Measurements from ENCODE around the gene TACC2.
A peak's percentile ranks its signal among the peaks of the same experiment; 100 is the strongest.
"Not testable (repeated sequence)": the region's sequence is repeated elsewhere in the genome, so short reads cannot be mapped to it uniquely, and the experiment has no call there.

The TACC2 gene

DNA sequence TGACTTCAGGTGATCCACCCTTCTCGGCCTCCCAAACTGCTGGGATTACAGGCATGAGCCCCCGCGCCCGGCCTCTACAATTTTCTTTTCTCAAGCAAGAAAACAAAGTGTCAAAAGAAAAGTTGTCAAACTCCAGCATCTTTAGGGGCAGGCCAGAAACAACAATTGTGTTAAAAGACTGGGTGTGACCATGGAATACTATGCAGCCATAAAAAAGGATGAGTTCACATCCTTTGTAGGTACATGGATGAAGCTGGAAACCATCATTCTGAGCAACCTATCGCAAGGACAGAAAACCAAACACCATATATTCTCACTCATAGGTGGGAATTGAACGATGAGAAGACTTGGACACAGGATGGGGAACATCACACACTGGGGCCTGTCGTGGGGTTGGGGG lies 34.3 kb downstream of the TACC2 start:
- DNase-seq (ENCODE audit: low spot score): not testable (repeated sequence)

DNA sequence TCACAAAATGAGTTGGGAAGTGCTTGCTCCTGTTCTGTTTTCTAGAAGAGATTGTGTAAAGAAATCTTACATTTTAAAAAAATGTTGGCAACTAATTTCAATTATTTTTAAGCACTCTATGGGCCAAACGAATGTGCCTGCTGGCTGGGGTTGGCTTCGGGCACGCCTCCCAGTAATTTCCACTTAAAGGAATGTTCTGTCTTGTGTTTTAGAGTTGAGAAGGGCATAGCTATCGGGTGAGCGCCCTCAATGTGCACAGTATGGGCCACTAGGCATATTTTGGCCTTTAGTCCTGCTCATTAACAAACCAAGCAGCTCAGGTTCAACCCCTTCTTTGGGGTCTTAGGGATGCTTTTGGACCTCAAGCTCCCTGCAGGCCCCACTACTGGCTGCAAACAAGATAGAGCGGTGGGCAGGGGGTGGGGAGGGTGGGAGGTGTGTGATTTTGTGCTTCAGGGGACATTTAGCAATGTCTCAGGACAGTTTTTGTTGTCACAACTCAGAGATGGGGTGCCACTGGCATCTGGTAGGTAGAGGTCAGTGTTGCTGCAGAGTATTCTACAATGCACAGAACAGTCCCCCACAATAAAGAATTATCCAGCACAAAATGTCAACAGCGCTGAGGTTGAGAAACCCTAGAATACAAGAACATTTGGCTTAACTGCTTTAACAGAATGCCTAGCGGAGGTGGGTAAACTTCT lies 40.7 kb downstream of the TACC2 start:
- DNase-seq (ENCODE audit: low spot score): no peak

DNA sequence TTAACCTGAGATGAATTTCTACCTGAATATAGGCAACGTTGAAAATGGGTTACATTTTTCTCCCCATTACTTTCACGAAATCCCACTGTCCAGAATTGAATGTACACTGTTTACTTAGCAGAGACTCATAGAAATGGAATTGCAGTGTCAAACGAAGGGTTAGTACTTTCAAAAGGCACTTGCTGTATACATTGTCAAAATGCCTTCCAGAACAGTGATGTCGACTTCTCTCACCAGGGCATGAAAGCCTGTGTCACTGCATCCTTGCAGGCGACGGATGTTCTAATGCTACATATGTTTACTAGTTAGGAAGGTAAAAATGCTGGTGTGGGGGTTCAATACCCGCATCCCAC lies 41.2 kb downstream of the TACC2 start:
- DNase-seq (ENCODE audit: low spot score): no peak

DNA sequence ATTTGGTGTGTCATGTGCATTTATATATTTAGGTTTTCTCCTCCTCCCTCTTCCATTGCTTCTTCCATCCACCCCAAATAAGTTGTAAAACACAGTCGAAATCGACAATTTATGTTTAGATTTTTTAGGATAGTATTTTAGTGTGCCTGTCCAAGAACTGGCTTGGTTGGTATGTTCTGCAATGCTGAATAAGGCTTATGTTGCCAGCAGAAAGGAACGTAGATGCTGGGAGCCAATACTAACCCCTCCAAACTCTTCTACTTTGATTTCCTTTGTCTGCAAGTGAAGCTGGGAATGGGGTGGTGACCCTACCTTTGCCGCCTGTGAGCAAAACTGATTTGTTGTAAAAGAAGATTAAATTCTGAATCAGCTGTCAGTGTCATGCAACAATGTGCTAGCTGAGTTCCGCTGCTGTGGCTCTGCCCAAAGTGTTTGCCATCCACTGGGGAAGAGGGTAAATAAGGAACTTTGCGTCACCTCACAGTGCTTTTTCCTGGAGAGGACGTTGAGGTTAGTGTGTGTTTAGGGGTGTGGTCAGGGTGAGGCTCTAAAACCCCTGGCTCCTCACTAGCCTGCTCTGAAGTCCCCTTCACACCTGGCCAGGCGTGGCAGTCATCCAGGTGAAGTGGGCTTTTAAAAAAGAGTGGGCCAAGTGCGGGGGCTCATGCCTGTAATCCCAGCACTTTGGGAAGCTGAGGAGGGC lies 44.4 kb downstream of the TACC2 start:
- DNase-seq (ENCODE audit: low spot score): no peak

DNA sequence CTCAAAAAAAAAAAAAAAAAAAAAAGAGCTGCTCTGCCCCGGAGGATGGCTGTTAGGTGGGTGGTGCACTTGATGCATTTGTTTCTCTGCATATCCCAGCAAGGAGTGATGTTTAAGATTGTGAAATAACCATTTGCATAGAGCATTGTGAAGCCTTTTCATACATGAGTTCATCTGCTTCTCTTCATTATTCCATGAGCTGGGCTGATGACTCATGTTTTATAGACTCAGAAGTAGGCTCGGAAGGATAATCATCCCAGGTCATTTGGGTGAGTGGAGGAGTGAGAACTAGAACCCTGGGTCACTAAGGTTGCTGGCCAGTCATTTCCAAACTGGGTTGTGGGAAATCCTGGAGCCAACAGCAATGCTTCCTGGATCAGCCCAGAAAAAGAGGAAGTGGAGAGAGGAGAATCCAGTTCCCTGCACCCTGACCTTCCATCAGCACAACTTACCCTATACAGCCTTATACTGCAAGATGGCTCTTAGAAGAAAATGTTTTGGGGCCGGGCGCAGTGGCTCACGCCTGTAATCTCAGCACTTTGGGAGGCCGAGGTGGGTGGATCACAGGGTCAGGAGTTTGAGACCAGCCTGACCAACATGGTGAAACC lies 45.3 kb downstream of the TACC2 start:
- DNase-seq (ENCODE audit: low spot score): peak; percentile 44

DNA sequence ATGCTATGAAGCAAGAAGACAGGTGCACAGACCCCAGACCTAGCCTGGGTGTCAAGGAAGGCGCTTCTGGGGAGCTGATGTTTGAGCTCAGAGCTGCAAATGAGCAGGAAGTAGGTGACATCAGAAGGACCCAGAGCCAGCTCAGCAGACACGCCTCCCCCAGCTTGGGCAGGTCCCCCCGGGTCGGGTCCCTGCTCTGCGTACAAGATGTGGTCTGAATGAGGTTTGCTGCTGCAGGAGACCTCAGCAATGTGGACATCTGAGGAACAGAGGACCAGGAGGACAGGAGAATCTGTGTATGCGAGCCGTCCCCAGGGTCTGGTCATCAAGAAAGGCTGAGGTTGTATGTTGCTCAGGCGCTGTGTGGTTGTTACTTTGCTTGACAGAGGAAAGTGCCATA lies 51.8 kb downstream of the TACC2 start:
- no peak for DNase-seq (ENCODE audit: low spot score)

DNA sequence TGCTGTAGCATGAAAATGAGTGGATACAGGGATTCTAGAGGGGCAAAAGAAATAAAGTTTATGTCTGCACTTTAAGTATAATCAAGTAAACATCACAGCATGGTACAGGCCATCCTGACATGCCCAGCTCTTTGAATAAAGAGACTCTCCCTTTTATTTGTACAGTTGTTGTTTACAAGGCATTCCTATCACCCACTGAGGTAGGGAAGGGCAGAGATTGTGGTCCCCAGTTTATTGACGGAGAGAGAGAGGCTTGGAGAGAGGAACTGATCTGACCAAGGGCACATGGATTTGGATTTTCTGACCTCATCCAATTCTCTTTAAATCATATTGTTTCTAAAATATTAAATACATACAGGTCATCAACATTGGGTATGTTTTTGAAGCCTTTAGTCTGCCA lies 53.9 kb downstream of the TACC2 start:
- no peak for DNase-seq (ENCODE audit: low spot score)

DNA sequence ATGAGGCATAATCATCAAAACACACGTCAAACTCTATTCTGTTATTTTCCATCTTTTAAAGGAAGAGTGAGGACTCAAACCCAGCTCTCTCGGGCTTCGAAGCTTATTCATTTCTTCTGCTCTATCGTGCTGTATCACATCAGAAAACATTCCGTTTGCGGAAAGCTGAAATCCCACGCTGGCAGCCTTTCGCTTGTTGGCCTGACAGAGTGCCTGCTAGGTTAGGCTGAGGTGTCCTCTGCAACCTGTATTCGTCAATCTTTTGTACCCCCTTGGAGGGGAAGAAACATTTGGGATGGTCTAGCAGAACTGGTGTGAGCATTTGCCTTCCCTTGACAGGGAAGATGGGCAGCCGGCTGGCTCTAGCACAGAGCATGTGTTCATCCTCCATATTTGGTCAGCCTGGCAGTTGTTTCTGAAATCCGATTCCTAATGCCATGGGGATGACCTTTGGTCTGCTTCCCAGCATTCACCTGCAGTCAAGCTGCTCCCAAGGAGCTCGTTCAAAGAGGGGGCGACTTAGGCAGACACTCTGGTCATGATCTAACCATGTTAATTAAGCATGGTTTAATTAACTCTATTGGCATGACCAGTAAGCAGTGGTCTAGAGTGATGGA lies 55.2 kb downstream of the TACC2 start:
- DNase-seq (ENCODE audit: low spot score): peak; percentile 44

DNA sequence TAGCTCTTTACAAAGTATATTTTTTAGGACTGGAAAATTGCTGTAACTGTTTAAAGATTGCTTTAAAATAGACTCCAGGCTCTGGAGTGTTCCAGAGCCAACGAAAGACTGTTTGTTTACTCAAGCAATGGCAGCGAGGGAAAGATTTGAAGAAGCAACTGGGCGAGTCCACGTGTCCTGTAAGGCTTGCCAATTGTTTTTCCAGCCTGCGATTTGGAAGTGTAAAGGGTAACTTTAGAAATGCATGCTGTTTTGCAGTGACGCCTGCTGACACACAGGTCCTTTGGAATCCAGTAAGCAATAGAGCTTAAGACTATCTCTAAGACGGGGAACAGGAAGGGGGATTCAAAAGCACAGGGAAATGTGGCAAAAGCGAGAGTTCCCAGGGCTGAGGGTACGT lies 55.8 kb downstream of the TACC2 start:
- no peak for DNase-seq (ENCODE audit: low spot score)

DNA sequence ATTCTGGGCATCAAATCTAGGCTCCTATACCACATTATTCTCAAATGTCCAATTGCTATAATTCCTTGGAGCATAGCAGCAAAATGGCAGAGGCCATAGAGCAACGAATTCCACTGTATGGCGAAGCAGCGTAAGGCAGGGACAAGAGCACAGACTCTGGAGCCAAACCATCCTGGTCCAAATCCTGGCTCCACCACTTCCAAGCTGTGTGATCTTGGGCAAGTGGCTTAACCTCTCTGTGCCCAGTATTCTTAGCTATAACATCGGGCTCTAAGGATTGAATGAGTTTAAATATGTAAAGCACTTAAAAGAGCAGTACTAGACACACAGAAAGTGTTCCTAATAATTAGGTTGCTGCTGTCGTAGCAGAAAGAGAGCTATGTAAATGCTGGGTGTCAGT lies 56.2 kb downstream of the TACC2 start:
- DNase-seq (ENCODE audit: low spot score): no peak

DNA sequence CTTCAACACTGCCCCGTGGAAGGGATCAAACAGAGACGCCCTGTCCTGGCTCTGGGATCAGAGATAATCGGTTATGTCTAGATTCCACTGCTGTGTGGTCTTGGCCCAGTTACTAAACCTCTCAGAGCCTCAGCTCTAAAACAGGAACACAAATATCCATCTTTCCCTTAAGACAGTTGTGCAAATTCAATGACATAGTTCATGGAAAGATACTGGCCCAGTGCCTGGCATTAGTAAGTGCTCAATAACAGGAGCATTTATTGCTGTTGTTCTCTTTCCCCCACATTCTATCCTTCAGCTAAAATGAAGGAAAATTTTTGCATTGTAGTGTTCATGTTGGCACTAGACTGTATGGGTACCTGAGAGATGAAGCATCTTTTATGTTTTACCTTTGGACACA lies 58.6 kb downstream of the TACC2 start:
- DNase-seq (ENCODE audit: low spot score): no peak

DNA sequence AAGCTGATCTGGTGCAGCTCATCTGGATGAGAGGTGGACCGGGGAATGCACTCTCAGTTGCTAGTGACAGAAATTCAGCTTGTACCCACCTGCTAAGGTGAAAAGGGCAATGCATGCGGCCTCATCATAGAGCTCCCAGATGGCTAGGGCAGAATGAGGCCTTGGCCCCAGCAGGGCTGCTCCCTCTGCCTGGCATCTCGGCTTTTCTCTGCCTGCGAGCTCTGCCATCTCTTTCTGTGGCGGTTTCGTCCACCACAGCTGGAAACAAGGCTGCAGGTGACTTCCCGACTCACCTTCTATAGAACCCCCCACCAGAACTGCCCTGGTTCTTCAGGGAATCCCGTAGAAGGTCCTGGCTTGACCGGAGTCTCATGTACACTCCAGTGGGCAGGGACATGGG lies 60.1 kb downstream of the TACC2 start:
- no peak for DNase-seq (ENCODE audit: low spot score)

DNA sequence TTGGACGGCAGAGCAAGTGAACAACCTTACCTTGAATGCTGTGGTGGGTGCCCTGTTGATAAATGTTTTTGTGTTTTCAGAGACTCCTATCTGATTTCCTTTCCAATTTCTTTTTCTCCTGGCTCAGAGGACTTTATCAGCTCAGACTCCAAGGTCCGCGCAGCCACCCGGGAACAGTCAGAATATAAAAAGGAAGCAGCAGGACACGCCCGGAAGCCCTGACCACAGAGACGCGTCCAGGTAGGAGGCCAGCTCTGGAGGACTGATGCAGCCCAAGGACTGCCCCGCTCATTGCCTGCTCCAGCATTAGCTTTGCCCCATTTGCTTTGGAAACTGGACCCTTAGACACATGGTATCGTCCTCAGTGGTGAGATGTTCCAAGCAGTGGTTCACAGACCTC lies 61.3 kb downstream of the TACC2 start:
- DNase-seq (ENCODE audit: low spot score): no peak

DNA sequence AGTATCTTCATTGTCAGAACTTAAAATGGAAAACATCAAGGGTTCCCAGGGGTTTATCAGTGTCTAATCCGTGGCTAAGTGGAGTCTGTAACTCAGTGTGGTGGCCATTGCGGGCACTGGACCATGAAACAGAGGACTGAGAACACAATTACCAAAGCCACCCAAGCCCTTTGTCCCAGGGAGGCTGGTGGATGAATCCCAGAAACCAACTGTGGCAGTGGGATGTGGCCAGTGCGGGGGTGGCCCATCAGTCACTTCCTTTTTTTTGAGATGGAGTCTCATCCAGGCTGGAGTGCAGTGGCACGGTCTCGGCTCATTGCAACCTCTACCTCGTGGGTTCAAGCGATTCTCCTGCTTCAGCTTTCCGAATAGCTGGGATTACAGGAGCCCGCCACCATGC lies 61.8 kb downstream of the TACC2 start:
- no peak for DNase-seq (ENCODE audit: low spot score)

DNA sequence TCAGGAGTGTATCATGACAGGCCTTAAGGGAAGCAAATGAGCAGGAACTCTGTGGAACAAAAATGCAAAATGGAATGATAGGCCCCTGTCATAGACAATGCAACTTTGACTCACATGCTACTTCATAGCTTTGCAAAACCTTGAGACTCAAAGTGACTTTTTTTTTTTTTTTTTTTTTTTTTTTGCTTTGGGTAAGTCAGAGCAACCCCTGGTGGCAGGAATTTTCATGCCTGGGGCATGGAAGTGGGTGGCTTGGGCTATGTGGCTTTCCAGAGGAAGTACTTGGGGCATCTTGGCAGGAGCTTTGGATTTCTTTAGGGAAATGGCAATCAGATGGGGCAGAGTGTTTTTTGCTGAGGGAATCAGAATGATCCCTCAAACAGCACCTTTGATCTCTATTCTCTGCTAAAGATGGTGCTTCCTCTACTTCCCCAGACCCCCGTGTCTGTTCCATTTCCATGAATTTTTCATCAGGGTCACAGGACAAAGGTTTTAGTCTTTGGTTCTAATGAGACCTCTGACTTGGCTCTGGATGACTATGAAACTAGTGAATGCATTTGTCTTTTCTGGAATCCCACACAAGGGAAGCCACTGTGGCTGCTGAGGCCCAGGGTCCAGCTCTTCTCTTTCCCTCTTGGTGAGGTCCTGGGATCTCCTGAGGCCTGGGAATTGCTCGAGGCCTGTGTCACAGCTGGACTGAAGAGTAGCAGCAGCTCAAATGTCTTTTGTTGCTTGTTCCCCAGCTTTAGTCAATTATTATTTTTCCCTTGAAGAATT lies 62.8 kb downstream of the TACC2 start:
- peak; percentile 71 for DNase-seq (ENCODE audit: low spot score)

DNA sequence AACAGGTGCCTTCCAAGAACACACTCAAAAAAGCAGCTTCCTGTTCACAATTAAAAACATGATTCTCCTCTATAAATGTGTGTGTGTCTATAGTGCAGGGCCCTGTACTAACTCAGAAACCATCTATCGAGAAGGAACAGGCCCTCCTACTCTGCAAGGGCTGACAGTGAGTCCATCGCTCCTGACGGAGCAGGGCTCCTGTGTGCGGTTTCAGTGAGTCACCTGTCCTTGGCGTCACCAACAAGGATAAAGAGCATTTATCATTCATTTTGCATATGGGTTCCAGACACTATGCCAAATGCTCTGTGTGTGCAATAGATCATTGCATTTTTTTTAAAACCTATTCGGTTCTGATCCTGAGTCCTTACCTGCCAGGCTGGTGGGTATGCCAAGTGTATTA lies 63.7 kb downstream of the TACC2 start:
- DNase-seq (ENCODE audit: low spot score): no peak

DNA sequence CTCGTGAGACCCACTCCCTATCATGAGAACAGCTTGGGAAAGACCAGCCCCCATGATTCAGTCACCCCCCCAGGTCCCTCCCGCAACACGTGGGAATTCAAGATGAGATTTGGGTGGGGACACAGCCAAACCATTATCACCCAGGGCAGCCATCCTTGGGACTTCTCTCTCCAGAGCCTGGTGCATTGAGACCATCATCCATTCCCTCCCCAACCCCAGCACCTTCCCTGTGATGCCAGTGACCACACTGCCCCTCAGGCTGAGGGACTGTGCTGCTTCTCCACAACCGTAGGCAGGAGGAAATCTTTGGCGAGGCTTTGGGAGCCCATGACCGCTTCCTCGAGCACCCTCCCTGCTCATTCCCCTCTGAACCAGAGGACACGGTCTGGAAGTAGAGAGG lies 64.4 kb downstream of the TACC2 start:
- no peak for DNase-seq (ENCODE audit: low spot score)

DNA sequence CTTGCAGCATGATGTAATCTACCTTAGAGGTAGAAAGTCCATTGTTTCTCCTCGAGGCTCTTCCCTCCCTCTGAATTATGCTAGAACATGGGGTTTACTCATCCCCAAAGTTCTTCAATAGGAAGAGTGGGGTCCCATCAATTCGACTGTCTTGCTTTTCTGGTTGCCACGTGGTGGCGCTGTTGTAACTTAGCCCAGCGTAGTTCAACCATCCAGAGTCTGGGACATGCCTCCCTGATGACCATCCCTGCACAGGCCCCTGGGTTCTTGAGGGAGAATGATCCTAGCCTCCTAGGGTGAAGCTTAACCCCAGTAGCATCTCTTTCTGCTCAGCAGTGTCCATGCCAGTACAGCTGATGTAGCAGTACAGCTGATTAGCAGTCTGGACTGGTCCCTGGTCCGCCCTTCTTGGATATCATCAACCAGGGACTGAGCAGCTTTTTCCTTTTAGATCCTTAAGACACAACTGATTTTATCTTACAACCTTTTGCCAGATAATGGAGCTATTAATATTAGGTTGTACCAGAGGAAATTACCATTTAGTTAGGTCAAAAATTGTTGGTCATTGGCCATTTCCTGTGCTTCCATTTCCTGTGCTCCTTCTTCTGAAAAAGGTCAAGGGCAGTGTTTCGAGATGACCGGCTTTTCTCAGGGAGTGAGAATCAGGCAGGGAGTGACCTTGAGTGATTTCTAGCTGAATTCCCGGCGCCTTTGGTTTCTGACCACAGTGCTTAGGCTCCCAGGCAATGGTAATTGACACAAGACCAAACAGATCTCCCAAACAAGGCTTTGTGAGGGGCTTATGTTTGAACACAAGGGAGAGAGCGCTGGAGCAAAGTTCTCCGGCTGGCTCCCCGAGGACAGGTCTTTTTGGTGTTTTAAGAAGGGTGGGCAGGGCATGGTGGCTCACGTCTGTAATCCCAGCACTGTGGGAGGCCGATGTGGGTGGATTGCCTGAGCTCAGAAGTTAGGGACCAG lies 65.4 kb downstream of the TACC2 start:
- DNase-seq (ENCODE audit: low spot score): peak; percentile 62

DNA sequence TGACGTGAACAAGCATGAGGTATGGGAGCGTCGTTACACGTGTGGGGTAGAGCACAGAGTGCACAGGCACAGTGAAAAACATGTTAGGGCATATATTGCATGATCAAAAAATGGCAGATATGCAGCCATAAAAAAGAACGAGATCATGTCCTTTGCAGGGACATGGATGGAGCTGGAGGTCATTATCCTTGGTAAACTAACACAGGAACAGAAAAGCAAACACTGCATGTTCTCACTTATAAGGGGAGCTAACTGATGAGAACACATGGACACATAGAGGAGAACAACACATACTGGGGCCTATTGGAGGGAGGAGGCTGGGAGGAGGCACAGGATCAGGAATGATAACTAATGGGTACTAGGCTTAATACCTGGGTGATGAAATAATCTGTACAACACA lies 66.3 kb downstream of the TACC2 start:
- DNase-seq (ENCODE audit: low spot score): no peak

DNA sequence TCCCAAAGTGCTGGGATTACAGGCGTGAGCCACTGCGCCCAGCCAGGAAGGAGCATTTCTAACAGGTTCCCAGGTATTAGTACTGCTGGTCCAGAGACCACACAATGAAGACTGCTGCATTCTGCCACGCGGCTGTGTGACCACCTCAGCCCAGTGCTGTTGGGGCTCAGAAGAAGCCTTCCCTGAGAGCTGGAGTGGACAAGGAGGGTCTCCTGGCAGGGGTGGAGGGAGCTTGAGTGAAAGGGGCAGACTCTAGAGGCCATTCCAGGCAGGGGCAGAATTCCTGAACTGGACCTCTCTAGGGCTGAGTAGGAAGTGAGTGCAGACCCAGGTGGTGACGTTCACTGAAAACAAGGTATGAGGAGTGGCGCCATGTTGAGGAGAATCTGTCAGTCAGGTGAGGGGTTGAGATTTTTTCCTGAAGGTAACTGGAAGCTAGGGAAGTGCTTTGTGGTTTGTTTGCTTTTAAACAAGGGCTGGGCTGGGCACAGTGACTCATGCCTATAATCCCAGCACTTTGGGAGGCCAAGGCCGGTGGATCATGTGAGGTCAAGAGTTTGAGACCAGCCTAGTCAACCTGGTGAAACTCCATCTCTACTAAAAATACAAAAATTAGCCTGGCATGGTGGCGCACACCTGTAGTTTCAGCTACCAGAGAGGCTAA lies 67.6 kb downstream of the TACC2 start:
- no peak for DNase-seq (ENCODE audit: low spot score)
